Measurements from ENCODE around the gene CFAP77. TPM values are rescaled to one million over a fixed set of nuclear protein-coding genes. Genes with fewer than 3 reads are reported as not detected.
A peak's percentile ranks its signal among the peaks of the same experiment; 100 is the strongest.

CFAP77 gene
- total and polyA plus RNA-seq, 2 of the 13 experiments (the other 11 are each of a cell fraction or from before 2014, with no cell fraction given), result not detected

DNA sequence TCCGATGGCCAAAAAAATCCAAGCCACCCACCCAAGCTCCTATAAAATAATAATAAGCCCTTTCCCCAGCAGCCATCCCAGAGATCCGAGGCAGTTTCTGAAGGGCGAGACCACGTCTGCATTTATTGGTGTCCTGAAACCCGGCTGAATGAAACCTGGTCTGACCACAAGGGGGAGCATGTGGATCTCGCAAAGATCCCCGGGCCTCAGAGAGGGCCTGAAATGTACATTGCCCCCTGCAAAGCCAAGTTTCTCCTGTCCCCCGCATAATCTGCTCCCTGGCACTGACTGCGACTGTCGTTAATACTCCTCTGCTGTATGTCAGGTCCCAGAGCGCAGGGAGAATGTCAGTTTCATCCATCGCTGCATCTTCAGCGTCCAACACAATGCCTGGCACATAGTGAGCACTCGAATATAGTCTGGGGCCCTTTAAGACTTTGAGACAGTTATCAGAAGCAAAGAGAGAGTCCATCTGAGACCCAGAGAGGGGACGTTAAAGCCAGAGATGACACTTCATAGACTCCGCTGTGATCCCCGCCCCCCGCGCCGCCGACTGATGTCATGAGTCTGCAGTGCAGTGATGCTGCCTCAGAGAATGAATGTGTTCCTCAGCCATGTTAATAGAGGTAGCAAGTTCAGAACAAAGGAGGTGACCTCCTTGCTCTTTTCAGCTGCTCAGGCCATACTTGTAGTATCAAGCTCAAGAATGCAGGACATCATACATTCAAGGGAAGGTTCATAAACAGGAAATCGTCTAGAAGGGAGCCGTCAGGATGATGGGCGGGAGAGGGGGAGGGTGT, 97.9 kb downstream of the CFAP77 start (continued):
- TF ChIP-seq, protein P1, sequence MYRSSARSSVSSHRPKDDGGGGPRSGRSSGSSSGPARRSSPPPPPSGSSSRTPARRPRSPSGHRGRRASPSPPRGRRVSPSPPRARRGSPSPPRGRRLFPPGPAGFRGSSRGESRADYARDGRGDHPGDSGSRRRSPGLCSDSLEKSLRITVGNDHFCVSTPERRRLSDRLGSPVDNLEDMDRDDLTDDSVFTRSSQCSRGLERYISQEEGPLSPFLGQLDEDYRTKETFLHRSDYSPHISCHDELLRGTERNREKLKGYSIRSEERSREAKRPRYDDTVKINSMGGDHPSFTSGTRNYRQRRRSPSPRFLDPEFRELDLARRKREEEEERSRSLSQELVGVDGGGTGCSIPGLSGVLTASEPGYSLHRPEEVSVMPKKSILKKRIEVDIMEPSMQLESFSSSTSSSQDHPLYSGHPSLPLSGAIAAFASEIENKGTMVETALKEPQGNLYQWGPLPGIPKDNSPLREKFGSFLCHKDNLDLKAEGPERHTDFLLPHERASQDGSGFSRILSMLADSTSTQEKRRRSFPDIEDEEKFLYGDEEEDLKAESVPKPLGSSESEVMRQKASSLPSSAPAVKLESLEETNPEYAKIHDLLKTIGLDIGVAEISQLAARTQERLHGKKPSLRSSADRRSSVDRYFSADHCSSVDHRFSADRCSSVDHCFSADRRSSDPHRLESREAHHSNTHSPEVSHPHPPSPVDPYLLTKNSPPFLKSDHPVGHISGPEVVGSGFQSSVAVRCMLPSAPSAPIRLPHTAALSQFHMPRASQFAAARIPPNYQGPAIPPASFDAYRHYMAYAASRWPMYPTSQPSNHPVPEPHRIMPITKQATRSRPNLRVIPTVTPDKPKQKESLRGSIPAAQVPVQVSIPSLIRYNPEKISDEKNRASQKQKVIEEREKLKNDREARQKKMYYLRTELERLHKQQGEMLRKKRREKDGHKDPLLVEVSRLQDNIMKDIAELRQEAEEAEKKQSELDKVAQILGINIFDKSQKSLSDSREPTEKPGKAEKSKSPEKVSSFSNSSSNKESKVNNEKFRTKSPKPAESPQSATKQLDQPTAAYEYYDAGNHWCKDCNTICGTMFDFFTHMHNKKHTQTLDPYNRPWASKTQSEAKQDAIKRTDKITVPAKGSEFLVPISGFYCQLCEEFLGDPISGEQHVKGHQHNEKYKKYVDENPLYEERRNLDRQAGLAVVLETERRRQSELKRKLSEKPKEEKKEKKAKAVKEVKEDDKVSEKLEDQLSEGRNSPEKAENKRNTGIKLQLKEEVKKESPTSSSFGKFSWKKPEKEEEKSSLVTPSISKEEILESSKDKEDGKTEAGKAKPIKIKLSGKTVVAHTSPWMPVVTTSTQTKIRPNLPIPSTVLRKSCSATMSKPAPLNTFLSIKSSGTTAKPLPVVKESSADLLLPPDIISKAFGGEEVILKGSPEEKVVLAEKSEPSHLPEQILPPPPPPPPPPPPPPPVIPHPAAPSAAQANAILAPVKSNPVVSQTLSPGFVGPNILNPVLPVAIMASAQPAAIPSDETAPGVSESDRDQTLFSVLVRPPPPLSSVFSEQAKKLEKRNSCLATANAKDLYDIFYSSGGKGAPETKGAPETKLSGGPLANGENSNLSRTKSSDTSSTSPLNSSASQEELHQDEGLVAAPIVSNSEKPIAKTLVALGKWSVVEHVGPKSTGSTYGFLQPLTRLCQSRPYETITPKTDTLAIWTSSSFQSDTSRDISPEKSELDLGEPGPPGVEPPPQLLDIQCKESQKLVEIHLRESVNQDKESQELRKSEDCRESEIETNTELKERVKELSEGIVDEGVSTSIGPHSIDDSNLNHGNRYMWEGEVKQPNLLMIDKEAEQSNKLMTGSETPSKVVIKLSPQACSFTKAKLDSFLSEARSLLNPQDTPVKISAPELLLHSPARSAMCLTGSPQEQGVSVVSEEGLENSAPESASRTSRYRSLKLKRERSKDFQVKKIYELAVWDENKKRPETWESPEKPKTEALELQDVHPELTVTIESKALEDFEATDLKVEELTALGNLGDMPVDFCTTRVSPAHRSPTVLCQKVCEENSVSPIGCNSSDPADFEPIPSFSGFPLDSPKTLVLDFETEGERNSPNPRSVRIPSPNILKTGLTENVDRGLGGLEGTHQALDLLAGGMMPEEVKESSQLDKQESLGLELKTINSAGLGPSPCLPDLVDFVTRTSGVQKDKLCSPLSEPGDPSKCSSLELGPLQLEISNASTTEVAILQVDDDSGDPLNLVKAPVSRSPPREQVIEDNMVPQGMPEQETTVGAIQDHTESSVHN (CRISPR knock-in tag; IDR thresholded peaks at IDR 0.05), result no peak
- TF ChIP-seq POGZ (CRISPR knock-in tag; IDR thresholded peaks at IDR 0.05), result no peak
- no peak for TF ChIP-seq NFKBIZ (CRISPR knock-in tag; IDR thresholded peaks at IDR 0.05)
- TF ChIP-seq MBNL3 (CRISPR knock-in tag; conservative IDR thresholded peaks at IDR 0.05), result no peak
- TF ChIP-seq ZNF7 (CRISPR knock-in tag; IDR thresholded peaks at IDR 0.05), result peak; percentile 77
- TF ChIP-seq SPEN (CRISPR knock-in tag; IDR thresholded peaks at IDR 0.05; ENCODE audit: low read depth), result no peak
- TF ChIP-seq ZNF10 (CRISPR knock-in tag; IDR thresholded peaks at IDR 0.05; ENCODE audit: borderline replicate concordance, low read depth), result no peak
- TF ChIP-seq ARNT (IDR thresholded peaks at IDR 0.05), result no peak
- no peak for TF ChIP-seq ZNF253 (CRISPR knock-in tag; IDR thresholded peaks at IDR 0.05; ENCODE audit: borderline replicate concordance)
- TF ChIP-seq XRCC5 (optimal IDR thresholded peaks at IDR 0.05; ENCODE audit: low read length), result peak; percentile 65
- TF ChIP-seq, protein P2, sequence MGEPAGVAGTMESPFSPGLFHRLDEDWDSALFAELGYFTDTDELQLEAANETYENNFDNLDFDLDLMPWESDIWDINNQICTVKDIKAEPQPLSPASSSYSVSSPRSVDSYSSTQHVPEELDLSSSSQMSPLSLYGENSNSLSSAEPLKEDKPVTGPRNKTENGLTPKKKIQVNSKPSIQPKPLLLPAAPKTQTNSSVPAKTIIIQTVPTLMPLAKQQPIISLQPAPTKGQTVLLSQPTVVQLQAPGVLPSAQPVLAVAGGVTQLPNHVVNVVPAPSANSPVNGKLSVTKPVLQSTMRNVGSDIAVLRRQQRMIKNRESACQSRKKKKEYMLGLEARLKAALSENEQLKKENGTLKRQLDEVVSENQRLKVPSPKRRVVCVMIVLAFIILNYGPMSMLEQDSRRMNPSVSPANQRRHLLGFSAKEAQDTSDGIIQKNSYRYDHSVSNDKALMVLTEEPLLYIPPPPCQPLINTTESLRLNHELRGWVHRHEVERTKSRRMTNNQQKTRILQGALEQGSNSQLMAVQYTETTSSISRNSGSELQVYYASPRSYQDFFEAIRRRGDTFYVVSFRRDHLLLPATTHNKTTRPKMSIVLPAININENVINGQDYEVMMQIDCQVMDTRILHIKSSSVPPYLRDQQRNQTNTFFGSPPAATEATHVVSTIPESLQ (CRISPR knock-in tag; conservative IDR thresholded peaks at IDR 0.05), result no peak
- TF ChIP-seq FOXA3 (CRISPR knock-in tag; IDR thresholded peaks at IDR 0.05), result no peak
- TF ChIP-seq, protein P3, sequence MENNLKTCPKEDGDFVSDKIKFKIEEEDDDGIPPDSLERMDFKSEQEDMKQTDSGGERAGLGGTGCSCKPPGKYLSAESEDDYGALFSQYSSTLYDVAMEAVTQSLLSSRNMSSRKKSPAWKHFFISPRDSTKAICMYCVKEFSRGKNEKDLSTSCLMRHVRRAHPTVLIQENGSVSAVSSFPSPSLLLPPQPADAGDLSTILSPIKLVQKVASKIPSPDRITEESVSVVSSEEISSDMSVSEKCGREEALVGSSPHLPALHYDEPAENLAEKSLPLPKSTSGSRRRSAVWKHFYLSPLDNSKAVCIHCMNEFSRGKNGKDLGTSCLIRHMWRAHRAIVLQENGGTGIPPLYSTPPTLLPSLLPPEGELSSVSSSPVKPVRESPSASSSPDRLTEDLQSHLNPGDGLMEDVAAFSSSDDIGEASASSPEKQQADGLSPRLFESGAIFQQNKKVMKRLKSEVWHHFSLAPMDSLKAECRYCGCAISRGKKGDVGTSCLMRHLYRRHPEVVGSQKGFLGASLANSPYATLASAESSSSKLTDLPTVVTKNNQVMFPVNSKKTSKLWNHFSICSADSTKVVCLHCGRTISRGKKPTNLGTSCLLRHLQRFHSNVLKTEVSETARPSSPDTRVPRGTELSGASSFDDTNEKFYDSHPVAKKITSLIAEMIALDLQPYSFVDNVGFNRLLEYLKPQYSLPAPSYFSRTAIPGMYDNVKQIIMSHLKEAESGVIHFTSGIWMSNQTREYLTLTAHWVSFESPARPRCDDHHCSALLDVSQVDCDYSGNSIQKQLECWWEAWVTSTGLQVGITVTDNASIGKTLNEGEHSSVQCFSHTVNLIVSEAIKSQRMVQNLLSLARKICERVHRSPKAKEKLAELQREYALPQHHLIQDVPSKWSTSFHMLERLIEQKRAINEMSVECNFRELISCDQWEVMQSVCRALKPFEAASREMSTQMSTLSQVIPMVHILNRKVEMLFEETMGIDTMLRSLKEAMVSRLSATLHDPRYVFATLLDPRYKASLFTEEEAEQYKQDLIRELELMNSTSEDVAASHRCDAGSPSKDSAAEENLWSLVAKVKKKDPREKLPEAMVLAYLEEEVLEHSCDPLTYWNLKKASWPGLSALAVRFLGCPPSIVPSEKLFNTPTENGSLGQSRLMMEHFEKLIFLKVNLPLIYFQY (CRISPR knock-in tag; IDR thresholded peaks at IDR 0.05; ENCODE audit: borderline replicate concordance), result no peak
- TF ChIP-seq RXRB (CRISPR knock-in tag; IDR thresholded peaks at IDR 0.05; ENCODE audit: borderline replicate concordance), result no peak
- no peak for TF ChIP-seq ZBTB3 (CRISPR knock-in tag; IDR thresholded peaks at IDR 0.05; ENCODE audit: borderline replicate concordance, low read depth)
